HT1080 (cell line): ENCODE measurements around the gene ADGRB2. TPM values are rescaled to one million over a fixed set of nuclear protein-coding genes. Genes with fewer than 3 reads are reported as not detected.

Experiments used
- DNase-seq: peaks from one replicate; pipeline ENCODE4 v3.0.0-alpha.2; 2015; ENCODE audit warnings: low read depth
- polyA plus RNA-seq, 2 experiments: library from polyadenylated mRNA; depleted of rRNA; stranded (reverse); fragments of >200 nt; gene quantifications; 2 replicates each; pipeline ENCODE4 v1.2.3, GENCODE V29; 2015
- total RNA-seq: library from RNA; depleted of rRNA; stranded (reverse); fragments of >200 nt; shearing (Covaris generic); gene quantifications from 2 replicates; pipeline ENCODE4 v1.2.3, GENCODE V29; 2014; rRNA removed

ADGRB2 gene
- total RNA-seq, result 10.8 and 14.1 TPM in 2 replicates
- 7.1 and 8.4 TPM in 2 replicates for polyA plus RNA-seq (2015; cell fraction: cytosol; rRNA removed)
- polyA plus RNA-seq (2015; cell fraction: nucleus; rRNA removed), result 13.1 and 16.5 TPM in 2 replicates

DNA sequence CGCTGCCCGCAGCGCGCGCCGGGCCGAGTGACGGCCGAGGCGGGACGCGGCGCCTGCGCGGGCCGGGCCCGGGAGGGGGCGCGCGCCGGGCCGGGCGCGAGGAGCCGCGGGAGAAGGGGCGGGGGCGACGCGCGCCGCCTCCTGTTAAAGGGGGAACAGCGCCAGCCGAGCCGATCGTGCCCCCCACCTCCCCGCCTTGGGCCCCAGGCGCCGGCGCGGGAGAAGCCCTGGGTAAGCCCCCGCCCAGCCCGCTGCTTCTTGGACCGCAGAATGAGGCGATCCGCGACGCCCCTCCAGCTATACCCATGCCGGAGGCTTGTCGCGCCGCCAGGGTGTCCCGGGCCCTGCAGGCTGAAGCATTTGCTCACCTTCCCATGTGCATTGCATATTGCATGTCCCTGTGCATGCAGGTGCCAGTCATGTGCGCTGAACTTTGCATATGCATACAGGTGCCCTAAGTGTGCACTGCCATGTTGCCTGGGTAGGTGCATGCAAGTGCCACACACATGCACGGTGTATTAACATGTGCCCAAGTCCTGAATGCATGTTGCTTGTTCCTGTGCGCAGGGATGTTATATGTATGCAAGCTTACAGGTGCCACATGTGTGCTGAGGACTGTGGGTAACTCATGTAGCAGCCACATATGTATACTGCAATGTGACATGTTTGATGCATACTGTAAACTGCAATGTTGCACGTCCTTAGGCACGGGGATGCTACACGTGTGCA, at the start of gene ADGRB2:
Gene ADGRB2, minus strand, starts transcription at position 29 of the 729 bp plus-strand sequence. CDS start 7,119 bp downstream, outside the sequence.
- DNase-seq, result no peak

DNA sequence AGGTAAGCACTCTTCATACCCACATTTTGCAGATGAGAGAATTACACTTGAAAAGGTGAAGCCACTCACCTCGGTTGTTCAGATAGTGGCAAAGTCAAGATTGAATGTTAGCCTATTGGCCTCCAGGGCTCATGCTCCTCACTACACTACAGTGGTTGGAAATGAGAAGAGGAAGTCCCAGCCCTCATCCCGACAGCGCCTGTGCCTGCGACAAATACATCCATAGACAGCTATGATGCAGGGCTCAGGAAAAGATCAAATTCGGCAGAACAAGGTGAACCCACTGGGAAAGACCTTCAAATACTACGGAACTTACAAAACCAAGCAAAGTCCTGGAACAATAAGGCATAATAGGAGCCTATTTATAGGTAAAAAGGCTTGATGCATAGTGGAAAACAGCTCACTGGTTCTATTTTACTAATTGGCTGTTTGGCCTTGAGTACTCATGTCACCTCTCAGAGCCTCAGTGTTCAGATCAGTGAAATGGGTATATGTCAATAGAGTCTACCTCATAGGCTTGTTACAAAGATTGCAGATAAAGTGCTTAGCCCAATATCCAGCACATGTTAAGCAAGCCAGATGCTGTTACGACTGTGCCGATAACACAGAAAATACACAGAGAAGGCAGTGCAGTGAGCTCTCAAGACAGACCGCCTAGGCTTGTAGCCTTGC, 48.2 kb upstream of the ADGRB2 start:
- no peak for DNase-seq

DNA sequence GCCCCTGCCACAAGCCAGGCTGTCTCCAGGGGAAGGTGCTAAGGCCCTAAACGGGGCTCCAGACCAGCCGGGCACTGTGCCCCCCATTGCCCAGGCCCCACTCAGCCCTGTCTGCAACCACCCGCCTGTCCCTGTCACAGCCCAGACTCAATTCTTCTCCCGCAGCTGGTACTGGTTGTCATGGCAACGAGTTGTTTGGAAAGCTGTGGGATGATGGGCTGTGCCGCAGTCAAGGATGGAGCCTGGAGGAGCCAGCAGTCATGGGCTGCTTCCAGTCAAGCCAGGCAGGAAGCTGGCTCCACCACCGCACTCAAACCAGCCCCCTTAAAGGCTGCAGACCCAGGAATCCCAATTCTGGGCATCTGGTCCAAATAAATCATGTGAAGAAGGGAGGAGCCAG, 47.5 kb upstream of the ADGRB2 start:
- peak; percentile 50 for DNase-seq

- no peak for DNase-seq
Measured at GRCh38 chr1:31809698-31810097, 45.6 kb upstream of the ADGRB2 start.

DNA sequence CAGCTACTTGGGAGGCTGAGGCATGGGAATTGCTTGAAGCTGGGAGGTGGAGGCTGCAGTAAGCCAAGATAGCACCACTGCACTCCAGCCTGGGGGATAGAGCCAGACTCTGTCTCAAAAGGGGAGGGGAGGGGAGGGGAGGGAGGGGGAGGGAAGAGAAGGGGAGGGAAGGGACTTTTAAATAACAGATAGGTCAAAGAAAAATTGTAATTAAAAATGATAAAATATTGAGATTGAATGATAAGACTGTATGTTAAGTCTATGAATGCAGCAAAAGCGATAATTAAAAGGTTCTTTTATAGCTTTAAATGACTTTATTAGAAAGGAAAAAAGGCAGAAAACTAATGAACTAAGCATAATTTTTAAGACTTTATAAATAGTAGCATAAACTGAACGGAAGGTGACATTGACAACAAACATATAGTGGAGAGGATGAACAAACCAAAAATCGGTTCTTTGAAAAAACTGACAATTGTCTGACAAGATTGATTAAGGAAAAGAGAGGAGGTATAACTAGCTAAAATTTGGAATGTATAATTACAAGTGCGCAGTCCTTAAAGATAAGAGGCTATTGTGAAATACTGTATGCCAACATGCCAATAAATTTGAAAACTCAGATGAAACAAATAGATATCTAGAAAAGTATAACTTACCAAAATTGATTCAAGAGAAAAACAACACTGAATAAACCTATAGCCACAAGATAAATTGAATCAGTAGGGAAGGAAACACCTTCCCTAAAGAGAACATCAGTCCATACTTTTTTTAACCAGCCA, 43.3 kb upstream of the ADGRB2 start:
- no peak for DNase-seq

GRCh38 chr1:31805318-31805717, 41.2 kb upstream of the ADGRB2 start:
- no peak for DNase-seq

- no peak for DNase-seq
Measured at GRCh38 chr1:31804098-31804497, 40.0 kb upstream of the ADGRB2 start.

GRCh38 chr1:31803610-31804009, 39.5 kb upstream of the ADGRB2 start:
- no peak for DNase-seq

- no peak for DNase-seq
Measured at GRCh38 chr1:31802190-31803150, 38.3 kb upstream of the ADGRB2 start.

DNA sequence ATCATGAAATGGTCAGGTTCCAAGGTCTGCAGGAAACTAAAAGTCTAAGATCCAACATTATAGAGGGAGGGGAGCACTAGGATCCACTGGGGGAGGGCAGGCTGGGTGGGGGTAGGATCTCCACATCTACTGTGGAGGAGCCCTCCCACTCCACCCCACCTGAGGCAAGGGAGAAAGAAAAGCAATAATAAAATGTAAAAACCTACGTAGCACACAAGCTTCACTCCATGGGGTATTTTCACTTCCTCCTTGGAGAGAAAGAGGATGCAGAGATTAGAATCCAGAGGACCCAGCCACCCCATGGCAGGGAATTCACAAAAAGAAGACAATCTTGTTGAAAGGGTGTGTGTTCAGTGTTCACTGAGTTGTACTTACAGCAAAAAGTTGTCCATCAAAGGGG, 37.3 kb upstream of the ADGRB2 start:
- no peak for DNase-seq

DNA sequence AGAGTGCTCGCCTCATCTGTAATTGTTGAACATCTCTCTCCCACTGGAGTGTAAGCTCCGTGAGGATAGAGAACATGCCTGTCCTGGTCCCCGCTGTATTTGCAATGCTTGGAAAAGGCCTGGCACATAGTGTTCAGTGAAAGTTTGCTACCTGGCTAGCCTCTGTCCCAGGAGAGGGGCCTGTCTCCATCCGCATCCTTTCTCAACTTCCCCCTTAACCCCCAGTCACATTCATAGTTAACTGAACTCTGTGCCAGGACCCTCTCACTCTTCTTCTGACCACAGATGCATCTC, 36.5 kb upstream of the ADGRB2 start:
- DNase-seq, result no peak

GRCh38 chr1:31799895-31800673, 35.9 kb upstream of the ADGRB2 start:
- no peak for DNase-seq

- DNase-seq, result no peak
Measured at GRCh38 chr1:31799196-31799894, 35.2 kb upstream of the ADGRB2 start.

DNA sequence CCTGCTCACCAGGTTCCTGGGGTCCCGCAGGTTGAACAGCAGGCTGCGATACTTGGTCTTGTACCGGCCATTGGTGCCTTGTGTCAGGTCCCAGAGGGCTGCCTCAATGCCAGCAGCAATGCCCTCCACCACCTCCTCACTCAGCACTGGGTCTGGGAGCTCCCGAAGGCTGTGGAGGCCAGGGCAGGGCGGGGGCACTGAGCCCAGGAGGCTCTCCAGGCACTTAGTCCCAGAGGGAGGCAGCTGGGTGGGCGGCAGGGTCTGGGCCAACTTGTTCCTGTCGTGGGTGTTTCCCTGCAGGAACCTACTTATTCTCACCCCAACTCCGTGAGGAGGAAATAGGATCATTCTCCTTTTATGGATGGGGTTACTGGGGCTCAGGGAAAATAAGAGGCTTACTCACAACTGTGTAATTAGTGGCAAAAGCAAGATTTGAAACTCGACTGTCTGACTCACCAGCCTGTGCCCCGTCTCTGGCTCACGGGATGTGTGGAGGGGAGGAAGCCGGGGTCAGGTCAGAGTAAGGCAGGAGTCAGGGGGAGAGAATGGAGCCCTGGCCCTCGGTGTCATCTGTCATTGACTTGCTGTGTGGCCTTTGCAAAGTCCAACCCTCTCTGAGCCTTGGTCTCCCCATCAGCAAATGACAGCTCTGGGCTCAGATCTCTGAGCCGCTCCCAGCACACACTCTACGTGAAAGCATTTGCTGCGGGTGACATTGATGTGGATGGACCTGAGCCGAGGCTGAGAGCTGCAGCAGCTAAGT, 34.5 kb upstream of the ADGRB2 start:
- DNase-seq, result peak; percentile 96

GRCh38 chr1:31798086-31798432, 33.9 kb upstream of the ADGRB2 start:
- DNase-seq, result no peak

DNA sequence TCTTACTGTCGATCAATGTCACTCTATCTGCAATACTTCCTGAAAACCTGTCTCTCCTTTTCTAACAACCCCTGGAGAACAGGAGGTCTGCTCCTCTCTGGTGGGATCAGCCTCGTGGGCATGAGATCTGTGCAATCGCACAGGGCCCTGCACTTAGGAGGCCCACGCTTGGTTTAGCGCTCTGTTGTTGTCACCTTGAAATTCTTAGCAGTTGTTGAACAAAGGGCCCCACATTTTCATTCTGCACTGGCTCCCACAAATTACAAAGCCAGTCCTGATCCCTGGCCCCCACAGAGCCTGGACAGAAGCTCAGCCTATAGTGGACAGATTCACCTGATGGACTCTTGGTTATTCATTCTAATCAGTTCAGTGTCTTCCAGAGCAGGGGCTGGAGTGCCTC, 33.1 kb upstream of the ADGRB2 start:
- no peak for DNase-seq

DNA sequence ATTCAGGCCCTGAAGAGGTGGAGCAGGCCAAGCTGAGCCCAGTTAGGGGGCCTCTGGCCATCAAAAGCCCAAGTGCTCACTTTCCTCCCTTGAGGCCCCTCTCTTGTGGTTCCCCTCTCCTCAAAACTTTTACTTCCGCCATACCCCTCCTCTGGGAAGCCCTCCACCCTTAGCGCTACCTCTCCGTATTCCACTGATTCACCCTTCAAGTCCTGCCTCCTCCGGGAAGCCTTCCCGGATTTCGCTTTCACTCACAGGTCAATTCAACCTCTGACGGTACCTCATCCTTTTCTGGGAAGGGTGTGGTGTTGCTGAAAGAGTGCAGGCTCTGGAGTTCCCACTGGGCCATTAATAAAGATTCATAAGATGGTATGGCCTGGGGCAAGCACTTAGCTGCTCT, 32.6 kb upstream of the ADGRB2 start:
- peak; percentile 47 for DNase-seq

- peak; percentile 59 for DNase-seq
Measured at GRCh38 chr1:31795801-31796621, 31.9 kb upstream of the ADGRB2 start.
